IMR-90 (cell line): ENCODE data around the gene AKT1S1. TPM values are rescaled to one million over a fixed set of nuclear protein-coding genes. Genes with fewer than 3 reads are reported as not detected.
"Not testable (repeated sequence)": the region's sequence is repeated elsewhere in the genome, so short reads cannot be mapped to it uniquely, and the experiment has no call there.

Source experiments
- ATAC-seq: fragments of 200-7000 bp; cut with Tn5 transposase; 2 replicates; pipeline ENCODE4 v1.9.1; 2020; ENCODE audit warnings: low read depth, mild to moderate bottlenecking, moderate library complexity
- BruUV-seq: library from RNA; stranded (reverse); fragments of 400-500 nt; replicated peaks from 2 replicates; lab custom pipeline; 2021; lab: Mats Ljungman, UMichigan
- CTCF ChIA-PET: fragments of 300-600 bp; formaldehyde crosslinking; extraction: SDS; loops from one replicate; lab custom pipeline; 2021; ENCODE audit warnings: antibody characterized with exemption; lab: Yijun Ruan, JAX
- POLR2A ChIA-PET: fragments of 300-600 bp; sonication (Branson Sonifier 250); formaldehyde crosslinking; loops from one replicate; lab custom pipeline; 2022; ENCODE audit warnings: antibody characterized with exemption; ENCODE audit not compliant: unreplicated experiment; lab: Charles Lee
- DNase-seq: peaks from one replicate; pipeline ENCODE4 v3.0.0; 2013
- H2AFZ ChIP-seq: replicated peaks from 2 replicates; pipeline ENCODE3; 2013; ENCODE audit warnings: low read length, mild to moderate bottlenecking; ENCODE audit not compliant: poor library complexity
- H2AK5ac ChIP-seq: 2 replicates; pipeline ENCODE4 v1.6.1; 2013; ENCODE audit warnings: low read depth, low read length, inconsistent platforms
- H2AK9ac ChIP-seq: replicated peaks from 2 replicates; pipeline ENCODE3; 2013; ENCODE audit warnings: mild to moderate bottlenecking, low read depth, low read length, moderate library complexity; ENCODE audit not compliant: poor library complexity
- H2BK120ac ChIP-seq: 2 replicates; pipeline ENCODE4 v1.6.1; 2013; ENCODE audit warnings: low read depth, low read length, inconsistent platforms
- H2BK15ac ChIP-seq: 3 replicates; pipeline ENCODE4 v1.6.1; 2013; ENCODE audit warnings: low read depth, low read length, inconsistent platforms
- H2BK20ac ChIP-seq: 2 replicates; pipeline ENCODE4 v1.6.1; 2013; ENCODE audit warnings: low read depth, mild to moderate bottlenecking, inconsistent platforms, low read length, moderate library complexity
- H2BK5ac ChIP-seq: 2 replicates; pipeline ENCODE4 v1.6.1; 2013; ENCODE audit warnings: mild to moderate bottlenecking, low read depth, low read length, inconsistent platforms; ENCODE audit not compliant: poor library complexity, severe bottlenecking
- H3K14ac ChIP-seq: replicated peaks from 2 replicates; pipeline ENCODE4 v1.6.1; 2013; ENCODE audit warnings: low read depth, low read length, inconsistent platforms
- H3K18ac ChIP-seq: 2 replicates; pipeline ENCODE4 v1.6.1; 2013; ENCODE audit warnings: low read depth, low read length, control low read depth
- H3K23ac ChIP-seq: 2 replicates; pipeline ENCODE4 v1.6.1; 2013; ENCODE audit warnings: low read depth, low read length, inconsistent platforms
- H3K27ac ChIP-seq: 2 replicates; pipeline ENCODE4 v1.5.1; 2013; ENCODE audit warnings: mild to moderate bottlenecking, control low read depth, low read length; ENCODE audit not compliant: insufficient read depth
- H3K27me3 ChIP-seq: 2 replicates; pipeline ENCODE4 v1.6.1; 2013; ENCODE audit warnings: low read length; ENCODE audit not compliant: control insufficient read depth, insufficient read depth
- H3K36me3 ChIP-seq: 2 replicates; pipeline ENCODE4 v1.6.1; 2013; ENCODE audit warnings: low read length, mixed read lengths; ENCODE audit not compliant: control insufficient read depth, insufficient read depth
- H3K4ac ChIP-seq: 2 replicates; pipeline ENCODE4 v1.6.1; 2013; ENCODE audit warnings: low read depth, low read length, inconsistent platforms
- H3K4me1 ChIP-seq: 2 replicates; pipeline ENCODE4 v1.6.1; 2013; ENCODE audit warnings: low read length, mixed read lengths; ENCODE audit not compliant: control insufficient read depth, insufficient read depth
- H3K4me2 ChIP-seq: 2 replicates; pipeline ENCODE4 v1.6.1; 2013; ENCODE audit warnings: low read depth, mild to moderate bottlenecking, control low read depth, low read length, moderate library complexity
- H3K4me3 ChIP-seq: 2 replicates; pipeline ENCODE4 v1.5.1; 2013; ENCODE audit warnings: low read depth, mild to moderate bottlenecking, control low read depth, low read length, moderate library complexity; ENCODE audit not compliant: insufficient read depth
- H3K56ac ChIP-seq: 2 replicates; pipeline ENCODE4 v1.6.1; 2013; ENCODE audit warnings: low read length, inconsistent platforms; ENCODE audit not compliant: insufficient read depth; ENCODE audit errors: extremely low read depth
- H3K79me1 ChIP-seq, 2 experiments: 2 replicates each; pipeline ENCODE4 v1.6.1; 2013; ENCODE audit warnings: low read length in 2 of 2, inconsistent platforms in 1 of 2, low read depth in 1 of 2
- H3K9ac ChIP-seq: 2 replicates; pipeline ENCODE4 v1.6.1; 2013; ENCODE audit warnings: low read depth, low read length, control low read depth
- H3K9me1 ChIP-seq: 2 replicates; pipeline ENCODE4 v1.6.1; 2013; ENCODE audit warnings: low read length, inconsistent platforms; ENCODE audit not compliant: insufficient read depth
- H3K9me3 ChIP-seq: 2 replicates; pipeline ENCODE4 v1.6.1; 2013; ENCODE audit warnings: low read length; ENCODE audit not compliant: control insufficient read depth, insufficient read depth
- H4K20me1 ChIP-seq: 2 replicates; pipeline ENCODE4 v1.6.1; 2013; ENCODE audit warnings: low read length, inconsistent platforms; ENCODE audit not compliant: insufficient read depth
- H4K5ac ChIP-seq: 2 replicates; pipeline ENCODE4 v1.6.1; 2013; ENCODE audit warnings: mild to moderate bottlenecking, low read depth, low read length, control low read depth
- H4K8ac ChIP-seq, 2 experiments: 2 replicates each; pipeline ENCODE4 v1.6.1; 2013; ENCODE audit warnings: low read depth in 2 of 2, low read length in 2 of 2, control low read depth in 1 of 2, inconsistent platforms in 1 of 2
- H4K91ac ChIP-seq: 2 replicates; pipeline ENCODE4 v1.6.1; 2013; ENCODE audit warnings: low read depth, low read length, inconsistent platforms; ENCODE audit not compliant: insufficient read depth
- WGBS, 2 experiments: methylation state at CpG; one replicate each; pipeline versions ENCODE4 v1.1.5 to v1.1.7; 2013; ENCODE audit warnings: missing lambda C conversion rate in 2 of 2; ENCODE audit not compliant: insufficient read length in 1 of 2; ENCODE audit errors: extremely low coverage in 2 of 2; 5-methylcytosine and 5-hydroxymethylcytosine counted together
- dilution Hi-C: fragments of 300-500 bp; cut with HindIII; formaldehyde crosslinking; loops from one replicate; pipeline ENCODE4 v1.14.3; 2018; ENCODE audit warnings: low sequenced_read_pairs; ENCODE audit not compliant: unreplicated experiment
- in situ Hi-C: fragments of 300-500 bp; cut with MboI; formaldehyde crosslinking; loops from 3 replicates; pipeline ENCODE4 v1.14.3; 2019; ENCODE audit warnings: low sequenced_read_pairs, inconsistent platforms, mixed read lengths
- intact Hi-C: fragments of 100-400 bp; cut with micrococcal nuclease; formaldehyde crosslinking; loops from 2 replicates; pipeline ENCODE4 v1.10.0; 2022
- microRNA-seq, 2 experiments: library from miRNA; stranded (forward) in 1 of 2; unstranded in 1 of 2; fragments of 10-50 nt in 1 of 2; fragments of <30 nt in 1 of 2; gene quantifications in 1 of 2; microRNA quantifications in 1 of 2; one replicate each; pipeline versions ENCODE3 to v1.1.0; 2013 to 2020; ENCODE audit not compliant: insufficient read depth in 1 of 2, insufficient read length in 1 of 2, unreplicated experiment in 1 of 2
- polyA plus RNA-seq, 3 experiments: library from polyadenylated mRNA; depleted of rRNA; stranded (reverse); fragments of >200 nt; gene quantifications; 2 replicates each; pipeline ENCODE4 v1.2.3, GENCODE V29; 2012; ENCODE audit warnings: low replicate concordance in 1 of 3
- small RNA-seq, 5 experiments: library from RNA; depleted of rRNA; stranded (forward); fragments of <200 nt; gene quantifications; one replicate each; pipeline ENCODE3, GENCODE V24; 2012
- total RNA-seq: library from RNA; depleted of rRNA; stranded (reverse); fragments of >200 nt; gene quantifications from 2 replicates; pipeline ENCODE4 v1.2.3, GENCODE V29; 2012; rRNA removed

The AKT1S1 gene
- total and polyA plus RNA-seq, 2 of the 4 experiments (the other 2 are of a cell fraction): 3.6 to 54.4 TPM

DNA sequence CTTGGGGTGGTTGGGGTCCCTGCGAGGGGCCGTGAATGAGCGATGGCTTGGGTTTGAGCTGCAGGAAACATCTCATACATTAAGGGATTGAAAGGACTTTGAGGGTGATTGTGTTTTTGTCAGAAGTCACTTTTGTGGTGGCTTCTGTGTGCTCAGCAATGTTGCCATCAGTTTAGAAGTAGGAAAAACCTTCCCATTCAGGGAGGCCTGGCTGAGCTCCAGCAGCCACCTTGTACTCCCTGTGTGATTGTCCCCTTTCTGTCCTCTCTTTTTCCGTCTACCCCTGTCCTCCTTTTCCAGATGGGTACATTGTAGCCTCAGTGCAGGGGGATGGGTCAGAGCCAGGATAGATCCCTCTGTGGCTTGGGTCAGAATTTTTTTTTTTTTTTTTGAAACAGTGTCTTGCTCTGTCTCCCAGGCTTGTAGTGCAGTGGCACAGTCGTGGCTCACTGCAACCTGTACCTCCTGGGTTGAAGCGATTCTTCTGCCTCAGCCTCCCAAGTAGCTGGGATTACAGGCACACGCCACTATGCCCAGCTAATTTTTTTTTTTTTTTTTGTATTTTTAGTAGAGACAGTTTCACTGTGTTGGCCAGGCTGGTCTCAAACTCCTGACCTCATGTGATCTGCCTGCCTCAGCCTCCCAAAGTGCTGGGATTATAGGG, 57.6 kb downstream of the AKT1S1 start:
- H3K14ac ChIP-seq, dilution Hi-C loops, H3K56ac ChIP-seq, H3K4me1 ChIP-seq, ATAC-seq, H4K91ac ChIP-seq, in situ Hi-C loops, CTCF ChIA-PET, H3K9me1 ChIP-seq, H4K8ac ChIP-seq, H2BK20ac ChIP-seq, H2BK120ac ChIP-seq, H2AFZ ChIP-seq, BruUV-seq, H3K27me3 ChIP-seq, H2AK5ac ChIP-seq, H3K9me3 ChIP-seq, H3K4me3 ChIP-seq, H2BK5ac ChIP-seq, H2BK15ac ChIP-seq, H3K27ac ChIP-seq, H3K4ac ChIP-seq, H3K18ac ChIP-seq, H4K5ac ChIP-seq, H3K9ac ChIP-seq, H2AK9ac ChIP-seq, DNase-seq, POLR2A ChIA-PET: not testable (repeated sequence)
- intact Hi-C loops: loop anchor here (2.0 to 10.0 kb wide), 2 partner anchors 29 to 105 kb away; no protein-coding TSS in a partner anchor
- Histone ChIP-seq H4K20me1 (peaks cover 12% of the 10 kb centered on the region; the same call in 1 of the 2 replicates), H3K79me1 (peaks cover 22 to 51% of the 10 kb centered on the region in 2 experiments), H3K23ac (peak overlapping the region; percentile 31; the same call in 1 of the 2 replicates), H3K4me2 (peak overlapping the region; percentile 58; the same call in 1 of the 2 replicates), H3K36me3 (peaks cover 11% of the 10 kb centered on the region)
- WGBS, 2 experiments: no CpG with 5 or more reads among the region's 7 CpGs

Small RNA genes lying within 50 kb of the gene (microRNA-seq; reads per million reads assigned to microRNA genes)
- gene MIR4749 (ENCODE audit: insufficient read depth in 1 of 2, insufficient read length in 1 of 2, unreplicated experiment in 1 of 2): 1.0 to 2.9 reads per million in 2 experiments
- not detected for gene MIR4750 (ENCODE audit: unreplicated experiment)
- gene MIR6800 (ENCODE audit: unreplicated experiment): not detected

Small RNA genes lying within 50 kb of the gene (small RNA-seq; reads per million reads assigned to genes)
- 0 reads per million in 5 experiments for gene MIR4749

Other genes with a start within 250 kb of the AKT1S1 start
- 50.2 and 50.5 TPM in 2 replicates for gene RRAS, start 237.2 kb downstream of the AKT1S1 start, total RNA-seq
- gene RRAS, start 237.2 kb downstream of the AKT1S1 start, polyA plus RNA-seq (2012; rRNA removed): 241 and 267 TPM in 2 replicates
- gene SCAF1, start 235.1 kb downstream of the AKT1S1 start, total RNA-seq: 2.2 and 3.1 TPM in 2 replicates
- 14.6 and 14.8 TPM in 2 replicates for gene SCAF1, start 235.1 kb downstream of the AKT1S1 start, polyA plus RNA-seq (2012; rRNA removed)
- gene IRF3, start 211.5 kb downstream of the AKT1S1 start, total RNA-seq: 37.2 and 39.6 TPM in 2 replicates
- 65.2 and 95.9 TPM in 2 replicates for gene IRF3, start 211.5 kb downstream of the AKT1S1 start, polyA plus RNA-seq (2012; rRNA removed)
- gene BCL2L12, start 211.4 kb downstream of the AKT1S1 start, total RNA-seq: 3.9 and 4.7 TPM in 2 replicates
- gene BCL2L12, start 211.4 kb downstream of the AKT1S1 start, polyA plus RNA-seq (2012; rRNA removed): 32.6 and 51.4 TPM in 2 replicates
- gene PRMT1, start 200.1 kb downstream of the AKT1S1 start, total RNA-seq: 672 and 840 TPM in 2 replicates
- gene PRMT1, start 200.1 kb downstream of the AKT1S1 start, polyA plus RNA-seq (2012; rRNA removed): 497 and 529 TPM in 2 replicates
- 0.18 and 0.28 TPM in 2 replicates for gene ADM5, start 187.8 kb downstream of the AKT1S1 start, total RNA-seq
- 0.99 and 1.7 TPM in 2 replicates for gene ADM5, start 187.8 kb downstream of the AKT1S1 start, polyA plus RNA-seq (2012; rRNA removed)
- 14.2 and 14.7 TPM in 2 replicates for gene CPT1C, start 186.2 kb downstream of the AKT1S1 start, total RNA-seq
- gene CPT1C, start 186.2 kb downstream of the AKT1S1 start, polyA plus RNA-seq (2012; rRNA removed): 53.1 and 56.1 TPM in 2 replicates
- not detected in 2 replicates for gene TSKS, start 114.0 kb downstream of the AKT1S1 start, total RNA-seq
- gene TSKS, start 114.0 kb downstream of the AKT1S1 start, polyA plus RNA-seq (2012; rRNA removed): 0.10 TPM in 1 of 2 replicates, not detected in the other
- 40.7 and 41.4 TPM in 2 replicates for gene AP2A1, start 110.4 kb downstream of the AKT1S1 start, total RNA-seq
- gene AP2A1, start 110.4 kb downstream of the AKT1S1 start, polyA plus RNA-seq (2012; rRNA removed): 122 and 136 TPM in 2 replicates
- gene FUZ, start 64.1 kb downstream of the AKT1S1 start, total RNA-seq: 10.6 and 14.3 TPM in 2 replicates
- 10.4 and 12.1 TPM in 2 replicates for gene FUZ, start 64.1 kb downstream of the AKT1S1 start, polyA plus RNA-seq (2012; rRNA removed)
- 4.7 and 5.3 TPM in 2 replicates for gene MED25, start 59.1 kb downstream of the AKT1S1 start, total RNA-seq
- gene MED25, start 59.1 kb downstream of the AKT1S1 start, polyA plus RNA-seq (2012; rRNA removed): 37.0 and 38.5 TPM in 2 replicates
- 34.4 and 36.1 TPM in 2 replicates for gene PTOV1, start 26.2 kb downstream of the AKT1S1 start, total RNA-seq
- 106 and 107 TPM in 2 replicates for gene PTOV1, start 26.2 kb downstream of the AKT1S1 start, polyA plus RNA-seq (2012; rRNA removed)
- 10.6 and 14.2 TPM in 2 replicates for gene PNKP, start 9.8 kb downstream of the AKT1S1 start, total RNA-seq
- gene PNKP, start 9.8 kb downstream of the AKT1S1 start, polyA plus RNA-seq (2012; rRNA removed): 25.0 and 33.0 TPM in 2 replicates
- 1.1 and 1.4 TPM in 2 replicates for gene TBC1D17, start 347 bp upstream of the AKT1S1 start, total RNA-seq
- 26.8 and 27.8 TPM in 2 replicates for gene TBC1D17, start 347 bp upstream of the AKT1S1 start, polyA plus RNA-seq (2012; rRNA removed)
- gene IL4I1, start 19.5 kb upstream of the AKT1S1 start, total RNA-seq: under 0.01 and 0.36 TPM in 2 replicates
- gene IL4I1, start 19.5 kb upstream of the AKT1S1 start, polyA plus RNA-seq (2012; rRNA removed): 0.27 and 0.31 TPM in 2 replicates
- gene ATF5, start 51.9 kb upstream of the AKT1S1 start, total RNA-seq: 2.7 and 3.3 TPM in 2 replicates
- 13.3 and 15.7 TPM in 2 replicates for gene ATF5, start 51.9 kb upstream of the AKT1S1 start, polyA plus RNA-seq (2012; rRNA removed)
- gene NUP62, start 52.1 kb upstream of the AKT1S1 start, total RNA-seq: 21.3 and 26.4 TPM in 2 replicates
- 29.7 and 32.4 TPM in 2 replicates for gene NUP62, start 52.1 kb upstream of the AKT1S1 start, polyA plus RNA-seq (2012; rRNA removed)
- gene SIGLEC11, start 83.8 kb upstream of the AKT1S1 start, total RNA-seq: not detected in 2 replicates
- gene SIGLEC11, start 83.8 kb upstream of the AKT1S1 start, polyA plus RNA-seq (2012; rRNA removed): not detected in 2 replicates
- 20.6 and 28.7 TPM in 2 replicates for gene VRK3, start 148.0 kb upstream of the AKT1S1 start, total RNA-seq
- gene VRK3, start 148.0 kb upstream of the AKT1S1 start, polyA plus RNA-seq (2012; rRNA removed): 27.9 and 35.8 TPM in 2 replicates
- gene ZNF473, start 148.7 kb upstream of the AKT1S1 start, total RNA-seq: 10.8 and 13.3 TPM in 2 replicates
- 3.6 and 4.5 TPM in 2 replicates for gene ZNF473, start 148.7 kb upstream of the AKT1S1 start, polyA plus RNA-seq (2012; rRNA removed)